ENCODE measurements around the gene CUTC. TPM values are rescaled to one million over a fixed set of nuclear protein-coding genes. Genes with fewer than 3 reads are reported as not detected.

Gene CUTC
- total RNA-seq, 1 donor, result 18.3 TPM

DNA sequence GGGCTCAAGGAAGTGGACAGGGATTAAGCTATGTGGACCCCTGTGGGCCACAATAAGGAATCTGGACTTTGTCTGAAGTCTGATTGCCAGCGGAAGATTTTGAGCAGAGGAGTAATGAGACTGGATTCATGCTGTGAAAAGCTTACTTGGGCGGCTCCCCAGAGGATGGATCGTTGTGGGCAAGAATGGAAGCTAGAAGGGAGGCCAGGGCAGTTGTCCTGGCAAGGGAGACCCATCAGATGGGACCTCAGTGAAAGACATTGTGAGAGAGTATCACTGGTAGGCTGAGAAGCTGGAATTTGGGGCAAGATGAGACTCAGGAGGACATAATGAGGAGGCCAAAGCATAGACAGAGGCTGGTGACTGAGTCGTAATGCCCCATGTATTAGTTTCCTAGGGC, 66.0 kb downstream of the CUTC start:
- no peak overlapping the region for H3K4me3 ChIP-seq (ENCODE audit: low read depth, low read length)
- TF ChIP-seq, protein P1, sequence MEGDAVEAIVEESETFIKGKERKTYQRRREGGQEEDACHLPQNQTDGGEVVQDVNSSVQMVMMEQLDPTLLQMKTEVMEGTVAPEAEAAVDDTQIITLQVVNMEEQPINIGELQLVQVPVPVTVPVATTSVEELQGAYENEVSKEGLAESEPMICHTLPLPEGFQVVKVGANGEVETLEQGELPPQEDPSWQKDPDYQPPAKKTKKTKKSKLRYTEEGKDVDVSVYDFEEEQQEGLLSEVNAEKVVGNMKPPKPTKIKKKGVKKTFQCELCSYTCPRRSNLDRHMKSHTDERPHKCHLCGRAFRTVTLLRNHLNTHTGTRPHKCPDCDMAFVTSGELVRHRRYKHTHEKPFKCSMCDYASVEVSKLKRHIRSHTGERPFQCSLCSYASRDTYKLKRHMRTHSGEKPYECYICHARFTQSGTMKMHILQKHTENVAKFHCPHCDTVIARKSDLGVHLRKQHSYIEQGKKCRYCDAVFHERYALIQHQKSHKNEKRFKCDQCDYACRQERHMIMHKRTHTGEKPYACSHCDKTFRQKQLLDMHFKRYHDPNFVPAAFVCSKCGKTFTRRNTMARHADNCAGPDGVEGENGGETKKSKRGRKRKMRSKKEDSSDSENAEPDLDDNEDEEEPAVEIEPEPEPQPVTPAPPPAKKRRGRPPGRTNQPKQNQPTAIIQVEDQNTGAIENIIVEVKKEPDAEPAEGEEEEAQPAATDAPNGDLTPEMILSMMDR (IDR thresholded peaks at IDR 0.05; ENCODE audit: insufficient read depth, low read length), result no peak
- no peak for DNase-seq (ENCODE audit: low read depth)

DNA sequence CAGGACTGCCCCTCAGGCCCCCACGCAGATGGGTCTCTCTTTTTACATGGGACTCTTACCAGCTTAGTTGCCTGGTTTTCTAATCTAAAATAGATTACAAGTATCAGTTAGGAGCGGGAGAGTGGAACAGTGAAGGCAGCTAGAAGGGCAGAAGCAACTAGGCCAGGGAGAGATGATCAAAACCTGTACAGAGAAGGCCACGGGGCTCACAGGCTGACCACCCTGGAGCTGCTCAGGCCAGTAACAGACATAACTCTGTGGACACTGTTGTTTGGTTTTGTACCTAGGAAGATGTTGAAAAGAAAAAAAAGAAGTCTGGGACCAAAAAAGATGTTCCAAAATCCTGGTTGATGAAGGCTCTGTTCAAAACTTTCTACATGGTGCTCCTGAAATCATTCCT, 66.9 kb downstream of the CUTC start:
- DNase-seq (ENCODE audit: low read depth), result no peak
- no peak overlapping the region for H3K4me3 ChIP-seq (ENCODE audit: low read depth, low read length)
- TF ChIP-seq, protein P1 (IDR thresholded peaks at IDR 0.05; ENCODE audit: insufficient read depth, low read length), result no peak

DNA sequence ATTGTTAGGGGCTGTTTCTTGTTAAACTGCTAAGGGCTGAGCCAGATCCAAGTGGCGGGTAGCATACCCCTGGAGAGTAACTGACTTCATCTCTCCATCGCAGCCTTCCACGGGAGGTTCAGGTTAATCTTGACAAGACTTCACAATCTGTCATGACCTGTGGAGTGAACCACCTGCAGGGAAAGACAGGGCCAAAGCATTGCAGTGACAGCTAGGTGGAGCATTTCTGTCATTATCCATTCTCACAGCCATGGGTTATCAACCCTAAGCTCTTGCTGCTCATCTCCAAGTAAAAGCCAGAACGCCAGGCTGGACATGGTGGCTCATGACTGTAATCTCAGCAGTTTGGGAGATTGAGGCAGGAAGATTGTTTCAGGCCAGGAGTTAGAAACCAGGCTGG, 67.6 kb downstream of the CUTC start:
- DNase-seq (ENCODE audit: low read depth), result no peak
- no peak overlapping the region for H3K4me3 ChIP-seq (ENCODE audit: low read depth, low read length)
- TF ChIP-seq, protein P1 (IDR thresholded peaks at IDR 0.05; ENCODE audit: insufficient read depth, low read length), result no peak

DNA sequence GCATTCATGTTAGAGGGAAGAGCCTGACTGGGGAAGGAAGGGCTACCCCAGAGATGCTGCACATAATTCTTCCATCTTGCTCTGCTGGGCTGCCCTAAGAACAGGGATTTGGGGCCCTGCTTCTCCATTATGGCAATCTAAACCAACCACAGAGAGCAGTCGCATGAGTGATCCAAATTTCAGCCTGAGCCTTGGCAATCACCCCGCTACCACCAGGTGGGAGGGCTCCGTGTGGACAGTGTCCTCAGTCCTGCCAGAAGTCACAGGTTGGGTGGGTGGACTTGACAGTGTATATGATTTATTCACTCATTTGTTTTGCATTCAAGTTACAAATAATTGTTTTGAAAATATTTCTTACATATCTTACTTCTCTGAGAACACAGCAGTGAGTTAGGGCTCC, 72.4 kb downstream of the CUTC start:
- no peak overlapping the region for H3K4me3 ChIP-seq (ENCODE audit: low read depth, low read length)
- no peak for DNase-seq (ENCODE audit: low read depth)
- TF ChIP-seq, protein P1 (IDR thresholded peaks at IDR 0.05; ENCODE audit: insufficient read depth, low read length), result no peak

DNA sequence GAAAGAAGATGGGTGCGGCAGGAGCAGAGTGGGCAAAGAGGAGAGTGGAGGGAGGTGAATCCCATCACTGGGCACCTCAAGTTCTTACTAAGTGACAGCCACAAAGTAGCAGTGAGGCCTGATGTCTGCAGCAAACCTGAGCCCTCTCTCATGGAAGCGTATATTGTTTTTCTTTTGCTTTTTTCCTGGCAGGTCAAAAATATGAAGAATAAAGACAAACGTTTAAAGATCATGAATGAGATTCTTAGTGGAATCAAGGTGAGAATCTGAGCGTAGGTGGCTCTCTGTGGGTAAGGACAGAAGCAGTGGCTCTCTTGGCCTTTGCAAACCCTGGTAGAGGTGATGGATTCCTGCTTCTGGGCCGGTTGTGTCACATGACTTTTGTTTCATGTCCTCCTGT, 73.2 kb downstream of the CUTC start:
- TF ChIP-seq, protein P1 (IDR thresholded peaks at IDR 0.05; ENCODE audit: insufficient read depth, low read length), result no peak
- no peak for DNase-seq (ENCODE audit: low read depth)
- no peak overlapping the region for H3K4me3 ChIP-seq (ENCODE audit: low read depth, low read length)

Other genes with a start within 250 kb of the CUTC start
- gene NKX2-3, start 199.3 kb upstream of the CUTC start, total RNA-seq (ENCODE audit: low replicate concordance), result not detected in 2 replicates
- gene SLC25A28, start 111.8 kb upstream of the CUTC start, total RNA-seq (ENCODE audit: low replicate concordance), result 7.0 and 20.9 TPM in 2 replicates
- 10.1 and 11.4 TPM in 2 replicates for gene ENTPD7, start 72.7 kb upstream of the CUTC start, total RNA-seq (ENCODE audit: low replicate concordance)
- gene COX15, start 107 bp upstream of the CUTC start, total RNA-seq (ENCODE audit: low replicate concordance), result 36.1 and 44.2 TPM in 2 replicates
- gene ABCC2, start 50.4 kb downstream of the CUTC start, total RNA-seq (ENCODE audit: low replicate concordance), result 0.98 and 1.4 TPM in 2 replicates